ENCODE data around the gene PGK1. TPM values are rescaled to one million over a fixed set of nuclear protein-coding genes. Genes with fewer than 3 reads are reported as not detected.
"Not testable (repeated sequence)": the region's sequence is repeated elsewhere in the genome, so short reads cannot be mapped to it uniquely, and the experiment has no call there.

Gene PGK1
- total and polyA plus RNA-seq, 9 of the 15 experiments (the other 6 are each of a cell fraction or from before 2014, with no cell fraction given), result 199 to 1,378 (median 378) TPM

DNA sequence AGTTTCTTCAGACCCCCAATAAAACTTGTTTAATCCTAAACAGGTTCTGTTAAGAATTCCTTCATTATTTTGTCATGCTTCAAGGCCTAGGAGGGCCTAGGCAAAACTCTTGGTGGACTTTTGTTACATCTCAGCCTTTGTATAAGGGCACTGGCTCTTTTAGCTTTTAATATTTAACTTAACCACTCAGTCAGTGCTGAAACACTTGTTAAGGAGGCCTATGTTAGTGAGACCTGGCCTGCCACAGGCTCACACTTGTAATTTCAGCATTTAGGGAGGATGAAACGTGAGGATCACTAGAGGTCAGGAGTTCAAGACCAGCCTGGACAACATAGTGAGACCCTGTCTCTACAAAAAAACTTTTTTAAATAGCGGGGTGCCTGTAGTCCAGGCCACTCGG, 32.7 kb upstream of the PGK1 start (continued):
- TF ChIP-seq, protein P1, sequence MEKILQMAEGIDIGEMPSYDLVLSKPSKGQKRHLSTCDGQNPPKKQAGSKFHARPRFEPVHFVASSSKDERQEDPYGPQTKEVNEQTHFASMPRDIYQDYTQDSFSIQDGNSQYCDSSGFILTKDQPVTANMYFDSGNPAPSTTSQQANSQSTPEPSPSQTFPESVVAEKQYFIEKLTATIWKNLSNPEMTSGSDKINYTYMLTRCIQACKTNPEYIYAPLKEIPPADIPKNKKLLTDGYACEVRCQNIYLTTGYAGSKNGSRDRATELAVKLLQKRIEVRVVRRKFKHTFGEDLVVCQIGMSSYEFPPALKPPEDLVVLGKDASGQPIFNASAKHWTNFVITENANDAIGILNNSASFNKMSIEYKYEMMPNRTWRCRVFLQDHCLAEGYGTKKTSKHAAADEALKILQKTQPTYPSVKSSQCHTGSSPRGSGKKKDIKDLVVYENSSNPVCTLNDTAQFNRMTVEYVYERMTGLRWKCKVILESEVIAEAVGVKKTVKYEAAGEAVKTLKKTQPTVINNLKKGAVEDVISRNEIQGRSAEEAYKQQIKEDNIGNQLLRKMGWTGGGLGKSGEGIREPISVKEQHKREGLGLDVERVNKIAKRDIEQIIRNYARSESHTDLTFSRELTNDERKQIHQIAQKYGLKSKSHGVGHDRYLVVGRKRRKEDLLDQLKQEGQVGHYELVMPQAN (IDR thresholded peaks at IDR 0.05; ENCODE audit: borderline replicate concordance), result no peak
- TF ChIP-seq ZKSCAN3 (CRISPR knock-in tag; IDR thresholded peaks at IDR 0.05) (no peak), NCOA2 (IDR thresholded peaks at IDR 0.05; ENCODE audit: partially characterized antibody in 2 of 2) (no peak), MYC (IDR thresholded peaks at IDR 0.05; ENCODE audit: low read depth, low read length) (no peak), MYC (CRISPR knock-in tag; IDR thresholded peaks at IDR 0.05; ENCODE audit: borderline replicate concordance, low read depth) (no peak), NFXL1 (CRISPR knock-in tag; IDR thresholded peaks at IDR 0.05) (no peak)

DNA sequence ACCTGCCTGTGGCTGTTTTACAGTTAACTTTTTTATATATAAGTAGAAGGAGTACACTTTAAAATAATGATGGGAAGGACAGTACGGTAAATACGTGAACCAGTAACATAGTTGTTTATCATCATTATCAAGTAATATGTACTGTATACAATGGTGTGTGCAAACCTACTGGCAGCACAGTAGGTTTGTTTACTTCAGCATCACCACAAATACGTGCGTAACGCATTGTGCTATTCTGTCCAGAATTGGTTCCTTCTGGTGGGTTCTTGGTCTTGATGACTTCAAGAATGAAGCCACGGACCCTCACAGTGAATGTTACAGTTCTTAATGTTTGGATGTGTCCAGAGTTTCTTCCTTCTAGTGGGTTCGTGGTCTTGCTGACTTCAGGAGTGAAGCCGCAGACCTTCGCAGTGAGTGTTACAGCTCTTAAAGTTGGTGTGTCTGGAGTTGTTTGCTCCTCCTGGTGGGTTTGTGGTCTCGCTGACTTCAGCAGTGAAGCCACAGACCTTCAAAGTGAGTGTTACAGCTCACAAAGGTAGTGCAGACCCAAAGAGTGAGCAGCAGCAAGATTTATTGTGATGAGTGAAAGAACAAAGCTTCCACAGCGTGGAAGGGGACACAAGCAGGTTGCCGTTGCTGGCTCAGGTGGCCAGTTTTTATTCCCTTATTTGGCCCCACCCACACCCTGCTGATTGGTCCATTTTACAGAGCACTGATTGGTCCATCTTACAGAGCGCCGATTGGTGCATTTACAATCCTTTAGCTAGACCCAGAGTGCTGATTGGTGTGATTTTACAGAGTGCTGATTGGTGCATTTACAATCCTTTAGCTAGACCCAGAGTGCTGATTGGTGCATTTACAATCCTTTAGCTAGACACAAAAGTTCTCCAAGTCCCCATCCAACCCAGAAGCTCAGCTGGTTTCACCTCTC, 30.6 kb upstream of the PGK1 start:
- TF ChIP-seq NFYB (IDR thresholded peaks at IDR 0.05; ENCODE audit: extremely low read depth, insufficient read length), result peak; percentile 42
- H3K79me2 ChIP-seq (ENCODE audit: control insufficient read depth, insufficient read depth, low read length); H4K20me1 ChIP-seq (replicated peaks; ENCODE audit: control insufficient read depth, insufficient read depth, low read length); H3K4me3 ChIP-seq; BruUV-seq (replicated peaks); H3K9me1 ChIP-seq (ENCODE audit: control insufficient read depth, insufficient read depth, low read length); POLR2A ChIA-PET; H3K9me3 ChIP-seq (replicated peaks; ENCODE audit: control insufficient read depth, insufficient read depth, low read depth, low read length); H3K36me3 ChIP-seq (ENCODE audit: control insufficient read depth, insufficient read depth, low read length); H3K4me2 ChIP-seq (ENCODE audit: insufficient read depth, low read length); FAIRE-seq; ATAC-seq; CTCF ChIA-PET (ENCODE audit: low intra/inter-chr PET ratio); H3K4me1 ChIP-seq (replicated peaks in 1 of 2; ENCODE audit: control insufficient read depth in 2 of 2, insufficient read depth in 2 of 2, low read length in 2 of 2); DNase-seq (ENCODE audit: extremely low read depth in 1 of 4, low spot score in 3 of 4); H2AFZ ChIP-seq (ENCODE audit: low read depth, low read length); H3K27me3 ChIP-seq (ENCODE audit: control insufficient read depth in 2 of 2, insufficient read depth in 2 of 2, low read length in 2 of 2); H3K9ac ChIP-seq (ENCODE audit: insufficient read depth in 1 of 2, low read depth in 2 of 2, low read length in 2 of 2); in situ Hi-C loops (cut with MboI); H3K27ac ChIP-seq (ENCODE audit: extremely low read depth, low read depth, low read length): not testable (repeated sequence)
- WGBS (ENCODE audit: insufficient coverage, low coverage, missing lambda C conversion rate), result 30% methylated on average over 11 of the region's 14 CpGs
- intact Hi-C loops (cut with micrococcal nuclease), result loop anchor here (1.0 kb wide), 1 partner anchor 9 kb away; no protein-coding TSS in a partner anchor

All from K562 (cell line).